CD4-positive, alpha-beta T cell treated with Interleukin-21 for 1 hour (primary cell): Measurements from ENCODE around the gene SPPL3.

Source experiments
- DNase-seq: peaks from one replicate; pipeline ENCODE4 v3.0.0-alpha.2; 2020

Gene SPPL3

DNA sequence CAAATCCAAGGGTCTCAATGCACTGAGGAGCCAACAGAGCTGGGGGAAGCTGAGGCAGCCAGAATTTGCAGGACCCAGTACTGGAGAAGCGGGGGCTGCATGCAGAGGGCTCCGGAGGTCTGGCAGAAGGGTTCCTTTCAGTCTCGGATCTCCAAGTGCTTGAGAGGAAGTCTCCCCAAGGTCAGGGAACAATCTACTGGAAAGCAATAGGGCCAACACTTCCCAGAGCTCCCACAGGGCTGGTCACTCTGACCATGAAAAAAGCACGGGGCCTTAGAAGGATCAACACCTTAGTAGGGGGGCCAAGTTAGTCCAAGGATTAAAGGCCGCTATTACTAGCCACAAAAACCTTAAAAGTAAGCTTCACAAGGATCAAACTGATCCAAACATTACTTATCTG is 31.7 kb downstream of the SPPL3 start:
- DNase-seq = no peak

DNA sequence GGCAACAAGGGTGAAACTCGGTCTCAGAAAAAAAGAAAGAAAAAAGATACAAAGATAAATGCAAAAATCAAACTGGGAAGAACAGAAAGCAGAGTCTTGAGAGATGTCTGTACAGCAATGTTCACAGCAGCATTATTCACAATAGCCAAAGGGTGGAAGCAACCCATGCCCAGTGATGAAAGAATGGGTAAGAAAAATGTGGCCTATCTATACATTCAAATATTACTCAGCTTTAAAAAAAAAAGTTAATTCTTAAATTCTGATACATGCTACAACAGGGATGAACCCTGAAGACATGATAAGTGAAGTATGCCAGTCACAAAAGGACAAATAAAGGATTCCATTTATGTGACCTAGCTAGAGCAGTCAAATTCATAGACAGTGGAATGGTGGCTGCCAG is 33.7 kb downstream of the SPPL3 start:
- DNase-seq = no peak

DNA sequence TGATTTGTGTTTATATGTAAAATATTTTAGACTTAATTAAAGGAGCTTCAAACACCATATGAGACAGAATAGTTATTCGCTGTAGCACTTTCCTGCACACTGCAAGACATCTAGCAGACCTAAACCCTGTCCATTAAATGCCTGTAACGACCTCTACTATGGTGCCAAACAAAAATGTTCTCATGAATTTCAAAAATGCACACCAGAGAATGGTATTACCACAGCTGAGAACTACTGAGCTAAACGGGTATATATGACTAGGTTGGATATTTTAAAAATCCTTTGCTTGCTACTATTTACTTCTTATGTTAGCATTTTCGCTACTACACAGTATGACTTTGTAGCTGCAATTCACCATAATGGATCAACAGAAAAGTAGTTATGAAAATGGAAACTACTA is 34.8 kb downstream of the SPPL3 start:
- DNase-seq = no peak

DNA sequence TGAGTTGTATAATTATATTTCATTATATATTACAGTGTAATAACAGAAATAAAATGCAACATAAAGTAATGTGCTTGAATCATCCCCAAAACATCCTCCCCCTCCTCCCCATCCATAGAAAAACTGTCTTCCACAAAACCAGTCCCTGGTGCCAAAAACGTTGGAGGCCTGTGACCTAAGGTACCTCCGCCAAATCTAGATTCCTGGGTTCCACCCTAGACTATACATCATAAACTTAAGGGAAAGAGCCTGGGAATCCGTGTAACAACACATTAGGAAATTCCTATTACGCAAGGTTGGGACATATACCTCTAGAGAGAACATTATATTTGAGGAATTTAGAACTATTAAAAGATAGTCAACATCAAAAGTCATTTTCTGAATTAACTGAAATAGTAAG is 38.0 kb downstream of the SPPL3 start:
- DNase-seq = no peak

DNA sequence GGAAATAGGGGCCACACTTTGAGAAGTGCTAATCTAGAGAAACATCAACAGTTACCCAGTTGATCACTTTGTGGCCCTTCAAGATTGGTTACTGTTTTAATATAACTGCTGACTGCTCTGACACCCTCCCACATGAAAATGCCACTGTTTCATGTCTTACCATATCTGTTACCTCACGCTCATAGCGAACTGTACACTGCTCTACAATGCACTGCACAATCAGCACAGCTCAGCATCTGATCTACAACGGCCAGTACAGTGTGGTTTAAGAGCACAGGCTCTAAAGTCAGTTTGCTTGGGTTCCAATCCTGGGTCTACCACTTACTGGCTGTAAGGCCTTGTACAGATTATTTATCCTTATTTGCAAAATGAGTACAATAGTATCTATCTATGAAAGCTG is 39.1 kb downstream of the SPPL3 start:
- DNase-seq = no peak

DNA sequence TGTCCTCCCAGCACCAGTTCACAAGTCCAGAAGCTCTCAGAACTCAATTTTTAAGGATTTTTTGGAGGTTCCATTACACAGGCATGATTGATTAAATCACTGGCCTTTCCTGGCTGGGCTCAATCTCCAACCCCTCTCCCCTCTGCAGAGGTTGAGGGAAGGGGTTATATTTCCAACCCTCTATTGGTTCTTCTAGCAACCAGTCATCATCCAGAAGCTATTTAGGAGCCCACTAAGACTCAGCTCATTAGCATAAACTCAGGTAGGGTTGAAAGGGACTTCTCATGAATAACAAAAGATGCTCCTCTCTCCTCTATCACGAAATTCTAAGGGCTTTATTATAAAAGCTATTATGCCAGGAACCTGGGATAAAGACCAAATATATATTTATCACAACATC is 41.5 kb downstream of the SPPL3 start:
- no peak for DNase-seq

DNA sequence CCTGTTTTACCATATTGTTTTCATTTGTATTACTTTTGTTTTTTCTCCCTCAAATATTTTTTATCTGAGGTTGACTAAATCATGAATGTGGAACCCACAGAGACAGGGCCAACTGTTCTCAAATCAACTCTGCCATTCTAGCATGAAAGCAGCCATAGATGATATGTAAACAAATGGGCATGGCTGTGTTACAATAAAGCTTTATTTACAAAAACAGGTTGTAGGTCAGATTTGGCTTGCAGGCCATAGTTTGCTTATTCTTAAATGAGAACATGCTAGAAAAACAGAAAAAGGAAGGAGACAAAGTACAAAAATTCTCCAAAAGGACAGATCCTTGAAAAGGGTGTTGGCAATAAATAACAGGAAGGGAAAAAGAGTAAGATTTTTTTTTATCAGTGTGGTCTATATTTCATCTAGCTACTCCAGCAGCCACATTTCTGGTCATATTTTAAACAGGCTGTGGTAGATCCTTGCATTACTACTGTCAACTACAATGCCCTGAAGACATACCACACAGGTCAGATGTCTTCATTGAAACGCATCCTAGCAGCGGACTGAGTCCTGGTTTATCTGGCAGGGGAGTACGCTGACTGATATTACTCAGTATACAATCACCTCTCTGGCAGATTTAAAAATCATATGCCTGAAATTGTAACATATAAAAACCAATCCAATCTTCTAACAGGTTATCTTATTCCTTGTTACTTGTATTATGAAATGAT is 42.9 kb downstream of the SPPL3 start:
- no peak for DNase-seq

DNA sequence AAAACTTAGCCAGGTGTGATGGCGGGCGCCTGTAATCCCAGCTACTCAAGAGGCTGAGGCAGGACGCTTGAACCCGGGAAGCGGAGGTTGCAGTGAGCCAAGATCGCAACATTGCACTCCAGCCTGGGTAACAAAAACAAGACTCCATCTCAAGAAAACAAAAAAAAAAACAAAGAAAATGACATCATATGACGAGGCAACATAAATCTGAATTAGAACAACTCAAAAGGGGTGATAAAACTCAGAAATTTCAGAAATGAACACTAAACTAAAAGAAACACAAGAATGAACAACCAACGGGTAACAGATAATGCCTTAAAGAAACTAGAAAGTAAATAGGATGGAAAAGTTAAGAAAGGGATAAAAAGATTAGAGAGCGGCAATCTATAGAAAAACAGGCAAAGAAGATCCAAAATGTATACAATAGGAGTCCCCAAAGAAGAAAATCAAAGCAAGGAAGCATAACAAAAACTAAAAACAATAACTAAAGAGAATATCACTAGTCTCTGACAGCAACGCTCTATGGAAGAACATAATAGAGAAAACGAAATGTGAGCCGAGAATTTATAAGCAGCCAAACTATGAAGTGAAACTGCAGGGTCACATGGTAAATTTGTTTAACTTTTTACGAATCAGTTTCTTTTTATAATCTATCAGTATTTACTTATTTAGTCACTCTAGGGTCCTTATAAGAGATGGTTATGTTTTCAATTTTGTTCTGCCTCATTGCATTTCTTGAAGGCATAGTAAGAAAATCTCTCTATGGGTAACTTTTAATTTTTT is 45.7 kb downstream of the SPPL3 start:
- no peak for DNase-seq

DNA sequence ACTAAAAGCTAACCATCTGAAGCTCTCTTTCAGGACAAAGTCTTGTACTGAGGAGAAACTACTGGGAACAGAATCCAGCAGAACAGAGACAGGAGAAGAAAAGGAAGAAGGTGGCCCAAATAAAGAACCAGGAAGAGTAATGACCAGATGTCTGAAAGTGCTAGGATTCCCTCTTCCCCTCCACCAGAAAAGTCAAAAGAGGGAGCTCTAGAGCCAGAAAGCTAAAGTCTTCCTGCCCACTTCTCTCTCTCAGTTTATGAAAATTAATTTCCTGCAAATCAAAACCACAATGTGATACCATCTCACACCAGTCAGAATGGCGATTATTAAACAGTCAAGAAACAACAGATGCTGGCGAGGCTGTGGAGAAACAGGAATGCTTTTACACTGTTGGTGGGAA is 47.2 kb downstream of the SPPL3 start:
- peak; percentile 25 for DNase-seq

DNA sequence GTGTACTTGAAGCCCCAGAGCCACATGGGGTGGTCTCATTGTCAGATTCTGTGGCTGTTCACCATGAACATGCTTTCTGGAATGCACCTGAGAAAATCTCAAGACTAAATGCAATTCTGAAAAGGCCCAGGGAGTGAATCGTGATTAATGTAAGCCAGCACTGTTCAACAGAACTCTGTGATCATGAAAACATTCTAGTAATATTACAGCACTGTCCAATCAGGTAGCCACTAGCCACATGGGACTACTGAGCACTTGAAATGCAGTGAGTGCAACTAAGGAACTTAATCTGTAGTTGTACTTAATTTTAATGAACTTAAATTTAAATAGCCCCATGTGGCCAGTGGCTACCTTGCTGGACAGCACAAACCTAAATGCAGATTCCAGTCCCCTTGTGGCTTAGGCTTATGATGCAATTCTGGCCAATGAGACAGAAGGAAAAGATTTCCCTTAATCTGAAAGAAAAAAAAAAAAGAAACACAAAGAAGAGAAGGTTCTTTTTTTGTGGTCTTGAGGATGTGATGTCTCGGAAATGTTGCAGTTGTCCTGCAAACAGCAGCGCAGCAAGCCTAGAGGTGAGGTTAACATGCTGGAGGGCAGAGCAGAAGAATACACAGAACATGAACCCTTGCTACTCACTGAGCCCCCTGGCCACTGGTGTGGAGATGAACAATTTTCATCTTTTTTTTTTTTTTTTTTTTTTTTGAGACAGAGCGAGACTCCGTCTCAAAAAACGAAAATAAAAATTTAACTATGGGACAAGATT is 48.2 kb downstream of the SPPL3 start:
- no peak for DNase-seq

DNA sequence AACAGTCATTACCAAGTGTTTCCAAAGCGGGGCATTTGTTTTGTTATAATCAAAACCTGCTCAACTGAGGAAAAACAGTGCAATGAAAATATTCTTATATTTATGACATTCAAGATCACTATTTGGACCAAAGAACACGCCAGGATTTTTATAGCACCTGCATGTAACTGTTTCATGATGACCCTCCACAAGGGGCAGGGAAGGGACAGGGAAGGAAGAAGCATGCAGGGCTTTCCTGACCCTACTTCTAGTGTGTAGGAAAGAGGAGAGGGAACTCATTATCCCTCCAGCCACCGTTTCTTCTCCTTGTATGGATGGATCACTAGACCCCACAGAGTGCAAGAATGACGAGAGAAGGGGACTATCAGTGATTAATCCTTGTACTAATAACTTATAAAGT is 49.4 kb downstream of the SPPL3 start:
- no peak for DNase-seq

DNA sequence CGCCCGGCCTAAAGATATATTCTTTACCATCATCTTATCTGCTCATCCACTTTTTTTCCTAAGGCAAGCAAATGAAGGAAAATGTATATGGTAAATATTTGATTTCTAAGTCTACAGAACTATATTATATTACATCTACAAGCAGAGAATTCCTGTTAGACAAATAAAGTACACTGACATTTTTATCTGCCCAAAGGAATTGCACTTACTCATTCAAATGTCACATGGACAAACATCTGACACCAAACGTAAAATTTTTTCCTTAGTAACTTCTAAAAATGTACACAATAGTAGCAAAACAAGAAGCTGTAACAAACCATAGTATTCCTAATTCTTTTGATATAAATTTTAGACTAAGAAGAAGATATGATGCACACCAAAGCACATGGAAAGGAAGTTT is 51.0 kb downstream of the SPPL3 start:
- DNase-seq = no peak

DNA sequence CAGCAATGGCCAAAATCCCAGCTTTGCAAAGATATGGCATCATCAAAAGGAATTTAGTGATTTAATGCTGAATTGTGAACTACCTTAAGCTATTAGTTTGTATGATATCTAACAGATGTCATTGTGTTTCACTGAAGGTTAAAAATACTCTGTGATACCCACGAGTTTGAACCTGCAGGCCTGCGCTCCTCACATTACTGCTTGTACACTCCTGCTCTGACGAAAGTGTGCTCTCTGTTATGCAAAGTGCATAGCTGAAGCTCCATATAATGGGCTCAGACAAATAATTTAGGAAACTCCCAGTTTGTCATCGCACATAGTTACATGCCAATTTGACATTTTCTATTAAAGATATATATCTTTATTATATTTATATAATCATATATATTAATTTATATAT is 52.2 kb downstream of the SPPL3 start:
- no peak for DNase-seq

DNA sequence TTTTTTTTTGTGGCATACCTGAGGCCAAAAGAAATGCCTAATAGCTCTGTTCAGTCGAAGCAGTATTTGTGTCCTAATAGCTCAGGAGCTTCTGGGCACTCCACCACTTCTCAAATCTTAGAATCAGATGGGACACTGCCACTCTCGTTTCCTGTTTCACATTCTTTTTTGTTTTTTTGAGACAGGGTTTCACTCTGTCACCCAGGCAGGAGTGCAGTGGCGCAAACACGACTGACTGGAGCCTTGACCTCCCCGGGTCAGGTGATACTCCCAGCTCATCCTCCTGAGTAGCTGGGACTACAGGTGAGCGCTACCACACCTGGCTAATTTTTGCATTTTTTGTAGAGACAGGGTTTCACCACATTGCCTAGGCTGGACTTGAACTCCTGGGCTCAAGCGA is 52.7 kb downstream of the SPPL3 start:
- DNase-seq = no peak

DNA sequence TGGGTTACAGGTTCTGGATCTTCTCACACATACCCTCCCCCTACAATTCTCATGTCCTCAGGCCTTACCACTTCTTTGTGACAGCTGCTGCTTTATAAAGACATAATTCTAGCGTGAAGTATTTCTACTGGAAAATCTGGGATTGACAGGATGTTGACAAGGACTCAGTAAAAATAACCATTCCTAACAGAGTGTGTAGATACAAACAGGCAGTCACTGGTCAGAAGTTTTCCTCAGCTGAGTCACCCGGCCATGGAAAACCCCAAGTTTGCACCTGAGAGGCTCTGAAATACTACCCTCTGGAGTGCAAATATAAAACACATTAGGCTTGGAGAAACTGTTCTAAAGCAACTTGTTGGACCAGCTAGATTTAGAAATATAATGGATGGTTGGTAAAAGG is 54.4 kb downstream of the SPPL3 start:
- no peak for DNase-seq

DNA sequence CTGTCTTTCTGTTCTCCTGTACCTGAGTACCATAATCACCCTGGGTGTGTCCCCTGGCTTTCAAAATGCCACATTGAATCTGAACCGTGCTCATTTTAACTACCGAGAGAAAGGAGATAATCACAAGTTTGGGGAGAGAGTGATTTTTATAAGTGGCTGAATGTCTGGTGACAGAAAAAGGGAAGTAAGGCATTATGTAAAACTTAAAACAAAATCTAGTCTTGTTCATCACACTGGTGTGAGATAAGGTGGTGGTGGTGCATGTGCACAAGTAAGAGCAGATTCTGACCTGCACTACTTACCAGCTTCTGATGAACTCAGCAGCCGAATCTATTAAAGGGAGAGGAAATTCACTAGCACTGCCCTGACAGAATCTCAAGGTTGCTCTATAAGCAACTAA is 56.3 kb downstream of the SPPL3 start:
- no peak for DNase-seq

DNA sequence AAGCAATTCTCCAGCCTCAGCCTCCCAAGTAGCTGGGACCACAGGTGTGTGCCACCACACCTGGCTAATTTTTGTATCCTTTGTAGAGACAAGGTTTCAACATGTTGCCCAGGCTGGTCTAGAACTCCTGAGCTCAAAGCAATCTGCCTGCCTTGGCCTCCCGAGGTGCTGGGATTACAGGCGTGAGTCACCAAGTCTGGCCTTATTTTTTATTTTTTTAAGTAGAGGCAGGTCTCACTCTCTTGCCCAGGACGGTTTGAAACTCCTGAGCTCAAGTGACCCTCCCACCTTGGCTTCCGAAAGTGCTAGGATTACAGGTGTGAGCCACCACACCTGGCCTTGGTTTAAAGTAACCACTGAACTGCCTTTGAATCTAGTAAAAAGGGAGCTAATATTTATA is 56.8 kb downstream of the SPPL3 start:
- no peak for DNase-seq

DNA sequence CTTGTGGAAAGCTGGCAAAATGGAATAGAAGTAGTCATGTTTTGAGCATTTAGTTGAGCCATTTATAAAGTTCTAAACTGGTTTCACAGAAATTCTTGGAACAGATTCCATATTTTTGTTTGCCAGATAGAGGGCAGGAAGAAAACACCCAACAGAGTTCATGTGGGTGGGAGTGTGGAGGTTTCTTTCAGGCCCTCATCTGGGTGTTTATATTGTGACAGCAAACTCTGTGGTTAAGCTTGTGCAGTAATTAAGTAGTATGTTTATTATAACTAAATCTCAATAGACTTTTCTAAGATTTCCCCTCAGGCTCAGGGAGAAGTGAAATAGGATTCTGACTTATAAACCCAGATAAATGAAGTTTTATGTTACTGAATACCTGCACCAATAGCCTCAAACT is 57.4 kb downstream of the SPPL3 start:
- DNase-seq = no peak

DNA sequence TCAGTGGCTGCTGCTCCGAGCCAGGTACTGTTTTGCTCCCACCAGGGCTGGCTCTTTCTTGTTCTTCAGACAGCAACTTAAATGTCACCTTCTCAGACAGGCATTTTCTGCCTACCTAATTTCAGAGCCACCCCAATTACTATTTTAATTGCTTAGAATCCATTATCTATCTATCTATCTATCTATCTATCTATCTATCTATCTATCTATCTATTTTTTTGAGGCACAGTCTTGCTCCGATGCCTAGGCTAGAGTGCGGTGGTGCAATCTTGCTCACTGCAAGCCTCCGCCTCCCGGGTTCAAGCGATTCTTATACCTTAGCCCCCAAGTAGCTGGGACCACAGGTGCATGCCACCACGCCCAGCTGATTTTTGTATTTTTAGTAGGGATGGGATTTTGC is 58.5 kb downstream of the SPPL3 start:
- no peak for DNase-seq

DNA sequence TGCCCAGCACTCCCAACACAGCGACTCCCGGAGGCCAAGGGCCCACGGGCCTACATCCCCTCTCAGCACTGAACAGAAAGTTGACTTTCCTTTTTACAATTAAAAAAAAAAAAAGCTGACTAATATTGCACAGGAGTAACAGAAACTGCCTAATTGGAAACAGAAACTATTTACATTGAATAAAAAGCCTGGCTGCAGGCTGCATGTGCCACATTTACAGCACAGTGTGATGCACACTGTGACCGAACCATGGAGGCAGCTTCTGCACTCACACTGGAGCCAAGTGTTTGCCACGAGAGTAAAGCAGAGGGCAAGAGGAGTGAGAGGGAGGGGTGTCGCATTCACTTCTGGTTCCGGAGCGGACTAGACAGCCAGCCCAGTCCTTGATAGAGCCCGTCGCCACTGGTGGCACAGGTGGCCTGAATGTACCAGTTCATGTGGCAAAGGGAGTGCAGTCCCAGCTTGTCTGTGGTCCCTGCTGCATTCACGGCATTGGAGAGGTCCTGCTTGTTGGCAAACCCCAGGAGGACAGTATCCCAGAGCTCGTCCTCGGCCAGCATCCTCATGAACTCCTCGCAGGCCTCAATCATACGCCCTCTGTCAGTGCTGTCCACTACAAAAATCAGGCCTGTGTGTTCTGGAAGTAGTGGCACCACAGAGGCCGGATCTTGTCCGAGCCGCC is 59.2 kb downstream of the SPPL3 start:
- no peak for DNase-seq

DNA sequence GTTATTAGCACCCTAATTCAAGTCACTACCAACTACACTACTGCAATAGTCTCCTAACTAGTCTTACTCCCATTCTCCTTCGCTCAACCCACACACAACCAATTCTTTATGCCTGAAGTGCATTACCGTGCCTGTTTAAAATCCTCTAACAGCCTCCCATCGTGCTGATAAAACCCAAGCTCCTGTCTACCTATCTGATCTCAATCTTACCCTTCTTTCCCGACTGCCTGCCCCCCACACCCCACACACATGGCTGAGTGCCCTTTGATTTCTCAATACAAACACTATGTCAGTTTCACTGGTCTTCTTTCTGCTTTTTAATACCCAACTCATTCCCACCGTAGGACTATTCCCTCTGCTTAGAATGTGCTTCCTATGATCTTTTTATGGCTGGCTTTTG is 59.9 kb downstream of the SPPL3 start:
- no peak for DNase-seq

DNA sequence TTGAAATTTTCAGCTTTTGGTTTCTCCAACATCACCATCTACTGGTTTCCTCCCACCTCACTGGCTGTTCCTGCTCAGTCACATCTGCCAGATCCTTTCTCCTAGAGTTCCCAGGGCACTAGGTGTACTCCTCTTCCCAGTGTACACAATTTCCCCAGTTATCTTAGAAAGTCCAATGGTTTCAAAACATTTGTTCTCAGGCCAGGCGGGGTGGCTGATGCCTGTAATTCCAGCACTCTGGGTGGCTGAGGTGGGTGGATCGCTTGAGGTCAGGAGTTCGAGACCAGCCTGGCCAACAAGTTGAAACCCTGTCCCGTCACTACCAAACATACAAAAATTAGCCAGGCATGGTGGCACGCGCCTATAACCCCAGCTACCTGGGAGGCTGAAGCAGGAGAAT is 60.7 kb downstream of the SPPL3 start:
- no peak for DNase-seq

DNA sequence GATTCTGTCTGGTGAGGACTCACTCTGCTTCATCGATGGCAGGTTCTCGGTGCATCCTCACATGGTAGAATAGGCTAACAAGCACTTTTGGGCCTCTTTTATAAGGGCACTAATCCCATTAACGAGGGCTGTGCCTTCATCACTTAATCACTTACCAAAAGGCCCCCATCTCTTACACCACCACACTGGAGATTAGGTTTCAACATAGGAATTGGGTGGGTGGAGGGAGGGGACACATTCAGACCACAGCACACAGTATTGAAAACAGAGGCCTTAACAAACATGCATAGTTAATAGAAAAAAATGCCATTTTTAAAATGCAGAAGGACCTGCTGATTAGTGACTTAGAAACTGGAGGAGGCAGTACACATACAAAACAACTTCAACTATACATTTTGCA is 61.6 kb downstream of the SPPL3 start:
- no peak for DNase-seq

DNA sequence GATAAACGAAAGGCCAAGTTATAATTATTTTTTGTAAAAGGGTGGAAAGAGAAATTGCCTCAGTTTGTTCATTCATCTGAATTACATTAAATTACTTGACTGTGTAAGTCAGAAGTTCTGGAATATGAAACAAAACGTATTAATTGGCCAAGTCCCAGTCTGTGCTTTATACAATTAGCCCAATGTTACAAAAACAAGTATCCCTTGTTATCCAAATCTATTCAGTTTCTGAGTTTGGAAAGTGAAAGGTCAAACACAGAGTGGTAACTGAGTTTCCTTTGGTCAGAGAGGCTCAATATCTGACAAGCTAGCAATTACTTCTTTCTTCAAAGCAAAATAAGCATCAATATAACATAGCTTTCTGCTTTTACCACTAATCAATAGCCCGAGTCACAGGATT is 62.6 kb downstream of the SPPL3 start:
- no peak for DNase-seq
